D341Med (cell line): Measurements from ENCODE around the gene MOB3B.
"Not testable (repeated sequence)": the region's sequence is repeated elsewhere in the genome, so short reads cannot be mapped to it uniquely, and the experiment has no call there.

Experiments used
- DNase-seq: peaks from one replicate; pipeline ENCODE4 v3.0.0; 2012; ENCODE audit warnings: low spot score

MOB3B gene

GRCh38 chr9:27475057-27475595, 54.5 kb downstream of the MOB3B start:
- no peak for DNase-seq

DNA sequence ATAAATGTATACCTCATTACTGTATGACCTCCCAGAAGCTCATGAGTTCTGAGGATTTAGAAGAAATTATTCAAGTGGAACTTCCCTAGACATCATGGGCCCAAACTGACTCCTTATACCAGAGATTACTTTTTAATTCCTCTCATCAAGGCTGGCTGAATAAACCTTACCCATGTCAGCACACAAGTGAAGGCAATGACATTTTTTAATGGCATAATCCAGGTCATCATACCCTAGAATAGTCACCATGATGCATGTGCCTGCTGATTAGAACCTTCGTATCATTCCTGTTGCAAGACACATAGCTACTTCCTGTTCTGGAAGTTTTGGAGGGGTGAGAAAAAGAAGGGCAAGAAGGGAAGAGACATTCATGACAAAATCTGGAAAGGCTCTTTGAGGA, 55.3 kb downstream of the MOB3B start:
- DNase-seq, result no peak

- DNase-seq, result no peak
Observed at GRCh38 chr9:27473111-27473529, 56.5 kb downstream of the MOB3B start.

- no peak for DNase-seq
Observed at GRCh38 chr9:27472195-27472594, 57.4 kb downstream of the MOB3B start.

- DNase-seq, result no peak
Observed at GRCh38 chr9:27471789-27472188, 57.8 kb downstream of the MOB3B start.

GRCh38 chr9:27471366-27471765, 58.2 kb downstream of the MOB3B start:
- no peak for DNase-seq

- DNase-seq, result no peak
Observed at GRCh38 chr9:27470291-27470856, 59.2 kb downstream of the MOB3B start.

- no peak for DNase-seq
Observed at GRCh38 chr9:27469550-27469949, 60.1 kb downstream of the MOB3B start.

DNA sequence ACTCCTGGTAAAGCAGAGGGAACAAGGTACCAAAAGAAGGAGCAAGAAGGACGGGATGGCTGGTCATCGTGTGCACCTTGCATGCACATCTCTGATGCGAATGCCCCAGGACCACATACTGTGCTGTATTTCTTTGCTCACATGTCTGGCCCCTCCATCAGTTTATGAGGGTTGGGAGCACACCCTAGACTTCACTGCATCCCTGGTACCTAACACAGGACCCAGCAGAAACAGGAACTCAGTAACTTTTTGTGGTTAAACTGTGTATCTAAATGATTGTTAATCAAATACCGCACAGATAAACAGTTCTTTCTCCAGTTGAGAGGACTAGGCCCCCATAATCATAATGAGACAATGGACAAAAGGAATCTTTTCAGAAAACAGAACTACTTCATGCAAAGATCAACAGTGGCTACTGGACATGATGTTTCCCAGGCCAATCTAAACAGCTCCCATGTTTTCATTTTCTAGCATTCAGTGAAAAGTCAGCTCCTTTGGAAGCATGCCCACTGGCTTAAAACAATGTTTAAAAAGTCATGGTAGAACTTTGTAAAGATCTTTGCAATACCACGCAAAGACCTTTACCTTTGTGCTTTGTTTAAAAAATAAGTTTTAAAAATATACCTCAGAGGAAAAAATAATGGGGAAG, 61.0 kb downstream of the MOB3B start:
- no peak for DNase-seq

- DNase-seq, result no peak
Observed at GRCh38 chr9:27468000-27468399, 61.6 kb downstream of the MOB3B start.

- no peak for DNase-seq
Observed at GRCh38 chr9:27467486-27467885, 62.1 kb downstream of the MOB3B start.

- not testable (repeated sequence) for DNase-seq
Observed at GRCh38 chr9:27466516-27466915, 63.1 kb downstream of the MOB3B start.

GRCh38 chr9:27464950-27465349, 64.7 kb downstream of the MOB3B start:
- DNase-seq, result not testable (repeated sequence)

DNA sequence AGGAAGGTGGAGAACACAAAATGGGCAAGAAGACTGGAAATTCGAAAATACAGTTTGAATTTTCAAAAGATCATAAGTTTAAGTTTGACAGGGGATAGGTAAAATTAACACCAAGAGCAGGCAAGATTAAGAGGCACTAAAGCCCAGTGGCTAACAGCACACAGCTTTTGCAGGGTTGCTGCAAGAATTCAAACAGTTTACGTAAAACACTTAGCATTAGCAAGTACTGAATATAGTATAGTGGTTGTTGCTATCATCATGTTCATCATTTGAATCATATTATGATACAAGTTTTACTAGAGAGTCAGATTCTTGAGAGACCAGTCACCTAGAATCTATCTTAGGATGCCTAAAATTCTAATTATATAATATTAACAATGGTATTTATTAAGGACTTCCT, 66.8 kb downstream of the MOB3B start:
- DNase-seq, result no peak

- DNase-seq, result no peak
Observed at GRCh38 chr9:27462434-27462833, 67.2 kb downstream of the MOB3B start.

DNA sequence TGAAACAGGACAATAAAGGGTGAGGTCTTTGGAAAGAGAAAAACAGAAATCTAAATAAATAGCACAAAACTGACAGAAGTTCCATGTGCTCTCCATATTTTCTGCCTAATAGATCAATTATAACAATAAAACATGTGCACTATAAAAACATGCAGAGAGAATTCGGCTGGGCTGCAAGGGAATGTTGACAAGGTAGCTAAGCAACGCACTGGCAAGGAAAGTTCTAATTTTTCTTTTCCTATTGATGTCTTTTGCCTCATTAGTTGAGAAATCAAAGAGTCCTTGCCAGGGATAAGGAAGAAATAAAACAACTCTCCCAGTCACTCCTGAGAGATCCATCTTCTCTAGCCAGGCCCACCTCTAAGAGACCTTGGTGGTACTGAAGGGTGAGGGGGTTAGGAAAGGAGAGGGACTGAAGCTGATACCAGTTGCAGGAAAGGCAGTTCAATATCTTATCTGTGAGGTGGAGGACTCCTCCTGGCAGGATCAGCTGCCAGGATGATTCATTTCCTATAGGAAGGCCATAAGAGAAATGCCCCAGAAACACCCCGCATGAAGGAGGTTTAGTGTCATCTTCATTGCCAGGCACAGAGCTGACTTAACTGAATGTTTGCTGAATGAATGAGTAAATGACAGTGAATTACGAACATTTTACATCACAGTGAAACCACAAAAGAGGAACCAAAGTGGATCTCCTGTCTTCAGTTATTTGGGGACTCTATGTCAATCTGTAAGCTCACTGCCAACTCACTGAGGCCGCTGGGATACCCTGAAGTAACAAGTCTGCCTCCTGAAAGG, 69.2 kb downstream of the MOB3B start:
- DNase-seq, result no peak

GRCh38 chr9:27457445-27457844, 72.2 kb downstream of the MOB3B start:
- no peak for DNase-seq

DNA sequence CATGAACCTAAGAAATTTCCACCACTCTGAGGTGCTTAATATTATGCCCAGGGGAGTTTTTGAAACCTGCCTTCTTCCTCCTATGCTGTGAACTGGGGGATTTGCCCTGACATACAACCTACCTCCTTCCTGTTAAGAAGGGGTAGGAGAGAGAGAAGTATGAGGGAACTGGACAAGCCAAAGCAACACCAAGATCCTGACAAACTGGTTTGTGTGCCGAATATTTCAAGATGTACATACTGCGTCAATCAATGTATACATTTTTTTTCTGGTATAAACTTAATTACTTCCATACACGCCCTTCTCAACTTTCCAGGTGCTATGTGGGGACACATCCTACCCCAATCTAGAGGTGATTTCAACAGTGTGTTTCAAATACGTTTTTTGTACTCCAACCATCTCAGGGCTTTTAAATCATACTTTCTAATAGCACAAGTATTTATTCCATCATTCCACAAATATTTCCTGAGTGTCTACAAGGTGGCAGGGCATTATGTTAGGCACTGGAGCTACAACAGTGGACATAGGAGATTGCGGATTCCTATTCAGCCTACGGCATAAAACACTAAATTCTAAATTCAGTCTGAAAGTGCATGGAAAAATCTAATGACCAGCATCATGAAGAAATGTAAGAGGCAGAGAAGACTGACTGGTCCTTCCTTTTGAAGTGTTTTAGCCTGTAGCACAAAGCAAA, 75.6 kb downstream of the MOB3B start:
- no peak for DNase-seq

DNA sequence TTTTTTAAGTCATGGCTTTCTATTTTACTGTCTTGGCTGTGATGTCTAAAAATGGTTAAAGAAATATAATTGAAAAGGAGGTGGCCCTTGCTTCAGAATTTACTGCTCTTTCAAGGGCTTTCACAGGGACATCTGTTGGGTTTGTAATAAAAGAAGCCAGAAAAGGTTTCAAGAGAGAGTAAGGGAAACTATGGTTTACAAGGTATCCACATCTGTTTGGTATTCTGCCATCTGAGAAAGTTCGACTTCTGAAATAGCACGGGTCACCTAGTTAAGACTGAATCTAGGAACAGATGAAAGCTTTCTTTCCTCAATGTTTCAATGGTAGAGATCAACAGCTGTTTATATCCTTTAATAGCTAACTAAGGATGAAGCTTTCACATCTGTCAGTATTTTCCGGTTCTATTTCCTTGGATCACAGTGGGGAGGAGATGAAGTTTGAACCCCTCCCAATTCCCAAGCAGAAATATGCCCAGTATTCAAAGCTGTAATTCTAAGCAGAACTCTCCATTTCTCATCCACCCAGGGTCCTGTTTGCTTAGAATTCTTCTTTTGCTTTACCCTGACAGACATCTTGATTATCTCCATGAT, 78.3 kb downstream of the MOB3B start:
- DNase-seq, result no peak

- no peak for DNase-seq
Observed at GRCh38 chr9:27450752-27451151, 78.9 kb downstream of the MOB3B start.

GRCh38 chr9:27448356-27448755, 81.3 kb downstream of the MOB3B start:
- DNase-seq, result not testable (repeated sequence)
